NCI-H2196 treated with DMSO at 0.1 percent for 48 hours (cell line): ENCODE results near the gene CREBRF.
"Not testable (repeated sequence)": the region's sequence is repeated elsewhere in the genome, so short reads cannot be mapped to it uniquely, and the experiment has no call there.

Experiments used
- DNase-seq: peaks from one replicate; lab custom pipeline; 2025; ENCODE audit not compliant: unreplicated experiment; lab: John Stamatoyannopoulos, UW

Gene CREBRF

GRCh38 chr5:173035904-173036707 is 20.0 kb upstream of the CREBRF start:
- no peak for DNase-seq

DNA sequence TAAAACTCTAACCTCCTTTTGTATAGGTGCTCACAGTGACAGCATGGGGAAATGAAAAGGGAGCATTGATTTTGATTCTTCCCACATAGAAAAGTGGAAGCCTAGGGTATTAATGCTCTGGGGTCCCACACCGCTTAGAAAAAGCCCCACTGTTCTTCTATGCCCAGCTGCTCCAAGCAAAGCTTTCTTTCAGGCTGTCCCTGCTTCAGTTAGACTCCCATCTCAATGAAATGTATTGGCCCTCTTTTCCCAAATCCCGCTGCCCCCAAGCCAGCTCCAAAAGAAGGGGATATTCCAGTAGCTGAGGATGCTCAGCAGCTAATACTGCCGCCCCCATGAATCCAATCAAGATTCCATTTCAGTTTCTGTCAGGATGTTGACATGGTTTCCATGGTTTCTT is 17.0 kb upstream of the CREBRF start:
- DNase-seq, result no peak

DNA sequence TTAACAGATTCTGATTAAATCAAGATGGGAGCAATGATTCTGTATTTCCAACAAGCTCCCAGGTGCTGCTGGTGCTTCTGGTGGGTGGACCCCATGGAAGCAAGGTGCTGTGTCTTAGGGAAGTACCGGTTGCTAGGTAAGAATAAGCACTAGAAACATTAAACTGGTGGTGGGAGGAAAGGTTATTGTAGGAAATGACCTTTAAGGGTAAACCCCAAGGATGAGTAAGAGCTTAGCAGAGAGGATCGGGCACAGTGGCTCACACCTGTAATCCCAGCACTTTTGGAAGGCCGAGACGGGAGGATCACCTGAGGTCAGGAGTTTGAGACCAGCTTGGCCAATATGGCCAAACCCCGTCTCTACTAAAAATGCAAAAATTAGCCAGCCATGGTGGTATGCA is 16.2 kb upstream of the CREBRF start:
- no peak for DNase-seq

DNA sequence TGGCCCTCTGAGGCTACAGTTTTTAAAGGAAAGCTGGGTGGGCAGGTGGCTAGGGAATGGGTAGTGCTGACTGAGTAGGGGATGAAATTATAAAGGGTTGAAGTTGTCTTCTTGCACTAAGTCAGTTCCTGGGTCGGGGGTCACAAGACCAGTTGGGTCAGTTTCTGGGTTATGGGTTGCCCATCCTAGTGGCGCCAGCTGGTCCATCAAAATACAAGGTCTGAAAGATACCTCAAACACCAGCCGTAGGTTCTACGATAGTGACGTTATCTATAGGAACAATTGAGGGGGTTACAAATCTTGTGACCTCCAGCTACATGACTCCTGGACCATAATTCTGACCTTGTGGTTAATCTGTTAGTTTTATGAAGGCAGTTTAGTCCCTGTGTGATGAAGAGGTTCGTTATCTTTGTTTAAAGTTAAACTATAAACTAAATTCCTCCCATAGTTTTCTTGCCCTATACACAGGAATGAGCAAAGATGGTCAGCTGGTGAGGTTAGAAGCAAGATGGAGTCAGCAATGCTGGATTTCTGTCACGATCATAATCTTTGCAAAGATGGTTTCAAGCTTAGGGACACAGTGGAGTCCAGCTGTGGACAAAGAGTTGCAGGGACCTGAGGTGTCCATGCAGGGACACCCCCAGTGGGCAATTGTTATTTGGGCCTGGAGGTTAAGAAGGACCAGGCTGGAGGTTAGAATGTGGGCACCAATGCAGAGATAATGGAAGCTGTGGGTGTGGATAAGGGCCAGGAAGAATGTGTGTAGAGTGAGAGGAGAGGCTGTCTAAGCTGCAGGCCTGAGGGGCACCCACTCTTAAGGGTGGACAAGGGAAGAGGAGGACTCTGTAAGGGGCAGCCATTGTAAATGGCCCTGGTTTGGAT is 14.0 kb upstream of the CREBRF start:
- DNase-seq, result no peak

DNA sequence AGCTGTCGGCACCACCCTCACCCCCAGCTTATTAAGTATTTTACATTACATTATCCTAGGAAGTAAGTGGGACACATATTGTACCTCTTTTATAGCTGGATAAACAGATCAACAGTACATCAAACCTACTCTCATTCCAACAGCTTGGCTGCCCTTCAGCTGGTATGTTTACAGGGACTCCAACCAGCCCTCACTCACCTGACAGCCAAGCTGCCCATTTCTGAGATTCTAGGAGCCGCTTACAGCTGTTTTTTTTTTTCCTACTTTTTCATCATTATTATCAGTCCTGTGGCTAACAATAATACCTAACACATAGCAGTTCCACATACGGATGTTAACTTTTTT is 13.4 kb upstream of the CREBRF start:
- DNase-seq, result no peak

DNA sequence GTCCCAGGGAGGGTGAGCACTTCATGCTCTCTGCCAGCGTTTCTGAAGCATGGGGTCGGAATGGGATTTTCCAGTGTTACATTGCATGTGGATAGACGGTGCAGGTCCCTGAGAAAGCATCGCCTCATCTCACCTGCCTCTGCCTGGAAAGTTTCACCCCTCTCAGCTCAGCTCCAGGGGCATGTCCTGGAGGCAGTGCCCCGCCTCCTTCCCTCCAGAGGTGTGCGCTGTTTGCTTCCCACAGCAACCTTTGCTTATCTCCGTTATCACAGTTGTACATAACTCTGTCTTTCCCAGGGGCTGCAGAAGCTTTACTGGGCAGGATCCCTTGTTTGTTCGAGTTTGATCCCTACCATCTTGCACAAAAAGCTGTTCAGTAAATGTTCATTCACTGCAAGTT is 10.7 kb upstream of the CREBRF start:
- DNase-seq, result no peak

DNA sequence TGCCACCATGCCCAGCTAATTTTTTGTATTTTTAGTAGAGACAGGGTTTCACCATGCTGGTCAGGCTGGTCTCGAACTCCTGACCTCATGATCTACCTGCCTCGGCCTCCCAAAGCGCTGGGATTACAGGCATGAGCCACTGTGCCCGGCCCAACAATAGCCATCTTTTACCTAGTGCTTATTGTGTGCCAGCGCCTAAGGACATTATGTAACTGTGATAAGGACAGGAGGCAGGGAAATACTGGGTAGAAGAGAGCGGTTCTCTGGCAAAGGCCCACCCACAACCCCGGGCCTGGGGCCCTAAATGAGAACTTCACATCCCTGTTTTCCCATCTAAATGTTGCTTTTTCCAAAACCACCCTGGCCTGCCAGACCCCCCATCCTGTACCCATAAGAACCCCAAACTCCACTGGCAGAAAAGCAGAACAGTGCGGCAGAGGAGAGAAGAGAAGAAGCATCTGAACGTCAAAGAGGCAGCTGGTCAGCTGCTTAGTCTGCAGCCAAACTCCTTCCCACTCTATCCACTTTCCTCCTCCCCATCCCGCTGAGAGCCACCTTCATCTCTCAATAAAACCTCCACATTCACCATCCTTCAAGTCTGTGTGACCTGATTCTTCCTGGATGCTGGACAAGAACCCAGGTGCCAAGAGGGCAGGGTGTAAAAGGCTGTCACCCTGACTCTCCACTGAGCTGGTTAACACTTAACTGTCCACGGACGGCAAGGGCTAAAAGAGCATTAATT is 8.9 kb upstream of the CREBRF start:
- not testable (repeated sequence) for DNase-seq

- DNase-seq, result no peak
Measured at GRCh38 chr5:173047838-173048105, 8.4 kb upstream of the CREBRF start.

GRCh38 chr5:173050791-173051190 is 5.4 kb upstream of the CREBRF start:
- no peak for DNase-seq

GRCh38 chr5:173051746-173052145 is 4.4 kb upstream of the CREBRF start:
- no peak for DNase-seq

GRCh38 chr5:173053041-173053440 is 3.1 kb upstream of the CREBRF start:
- DNase-seq, result no peak

DNA sequence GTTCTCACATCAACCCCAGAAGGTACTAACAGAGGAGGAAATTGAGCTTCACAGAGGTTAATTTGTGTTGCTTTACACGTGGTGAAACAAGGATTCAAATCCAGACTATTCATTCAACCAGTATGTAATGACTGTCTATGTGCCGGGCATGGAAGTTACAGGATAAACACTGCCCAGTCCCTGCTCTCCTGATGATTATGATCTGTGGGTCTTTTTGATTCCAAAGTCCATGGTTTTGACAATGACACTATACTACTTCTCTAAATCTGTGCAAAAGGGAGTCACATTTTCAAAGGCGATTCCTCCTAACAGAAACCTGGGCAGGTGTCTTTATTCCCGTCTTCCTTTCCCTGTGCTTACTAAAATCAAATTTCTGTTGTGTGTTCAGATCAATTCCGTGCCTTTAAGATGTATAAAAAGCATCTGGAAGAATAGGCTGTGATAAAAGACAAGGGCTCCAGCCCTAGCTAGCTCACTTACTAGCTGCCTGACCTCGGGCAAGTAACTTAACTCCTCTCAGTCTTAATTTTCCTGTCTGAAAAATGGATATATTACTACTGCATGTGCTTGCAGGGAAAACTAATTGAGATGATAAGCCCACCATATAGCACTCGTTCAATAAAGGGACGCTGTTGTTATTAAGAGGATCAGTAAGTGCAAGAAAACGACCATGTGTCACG is 970 bp upstream of the CREBRF start:
- DNase-seq, result no peak

- DNase-seq, result no peak
Measured at GRCh38 chr5:173055722-173055982, 500 bp upstream of the CREBRF start.

DNA sequence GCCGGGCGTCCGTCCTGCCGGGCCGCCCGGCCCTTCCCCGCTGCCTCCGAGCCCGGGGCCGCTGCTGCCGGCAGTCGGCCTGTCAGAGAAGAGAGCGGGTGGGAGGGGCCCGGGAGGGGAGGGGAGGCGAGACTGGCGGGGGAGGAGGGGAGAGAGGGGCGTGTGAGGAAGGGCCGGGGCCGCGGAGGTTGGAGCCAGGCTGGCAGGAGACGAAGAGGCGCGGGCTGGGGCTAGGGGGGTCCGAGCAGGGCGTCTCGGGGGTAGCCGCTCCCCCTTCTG is 570 bp downstream of the CREBRF start:
- peak; percentile 61 for DNase-seq

GRCh38 chr5:173057062-173057924 is 1.1 kb downstream of the CREBRF start:
- DNase-seq, result peak; percentile 90

- no peak for DNase-seq
Measured at GRCh38 chr5:173062141-173062540, 6.0 kb downstream of the CREBRF start.

- DNase-seq, result no peak
Measured at GRCh38 chr5:173065155-173065554, 9.0 kb downstream of the CREBRF start.

- DNase-seq, result no peak
Measured at GRCh38 chr5:173069671-173070070, 13.5 kb downstream of the CREBRF start.

DNA sequence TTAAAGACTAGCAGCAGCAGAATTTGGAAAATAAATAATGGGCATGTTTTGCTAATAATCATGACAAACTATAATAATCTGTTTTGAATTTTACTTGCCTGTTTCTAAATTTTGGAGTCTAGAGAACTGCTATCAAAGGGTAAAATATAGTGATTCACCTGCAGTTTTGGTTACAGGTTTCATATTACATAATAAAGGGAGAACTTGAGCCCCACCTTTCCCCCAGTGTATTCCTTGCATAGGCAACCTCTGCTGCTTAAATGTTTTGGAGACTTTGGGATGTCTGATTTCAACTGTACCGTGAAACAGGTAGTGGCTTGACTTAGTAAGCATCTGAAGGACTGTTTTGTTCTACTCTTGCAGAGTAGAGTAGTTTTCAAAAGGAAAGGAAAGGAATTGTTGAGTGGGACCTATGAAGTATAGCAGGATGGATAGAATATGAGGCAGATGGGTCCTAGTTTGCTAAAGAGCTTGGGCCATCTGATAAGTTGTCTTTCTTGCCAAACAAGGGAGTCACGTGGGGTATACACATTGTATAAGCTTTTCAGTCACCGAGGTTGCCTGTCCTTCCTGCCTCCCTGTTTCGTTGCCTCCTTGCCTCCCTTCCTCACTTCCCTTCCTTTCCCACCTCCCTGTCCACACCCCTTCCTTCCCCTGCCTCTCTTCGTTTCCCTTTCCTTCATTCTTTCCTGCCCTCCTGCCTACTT is 19.1 kb downstream of the CREBRF start:
- no peak for DNase-seq

GRCh38 chr5:173075970-173076369 is 19.8 kb downstream of the CREBRF start:
- no peak for DNase-seq
